ENCODE measurements around the gene NEK6. TPM values are rescaled to one million over a fixed set of nuclear protein-coding genes. Genes with fewer than 3 reads are reported as not detected.

NEK6 gene
- total RNA-seq, 2 experiments from 2014 or later: 0.89 to 1.7 TPM

DNA sequence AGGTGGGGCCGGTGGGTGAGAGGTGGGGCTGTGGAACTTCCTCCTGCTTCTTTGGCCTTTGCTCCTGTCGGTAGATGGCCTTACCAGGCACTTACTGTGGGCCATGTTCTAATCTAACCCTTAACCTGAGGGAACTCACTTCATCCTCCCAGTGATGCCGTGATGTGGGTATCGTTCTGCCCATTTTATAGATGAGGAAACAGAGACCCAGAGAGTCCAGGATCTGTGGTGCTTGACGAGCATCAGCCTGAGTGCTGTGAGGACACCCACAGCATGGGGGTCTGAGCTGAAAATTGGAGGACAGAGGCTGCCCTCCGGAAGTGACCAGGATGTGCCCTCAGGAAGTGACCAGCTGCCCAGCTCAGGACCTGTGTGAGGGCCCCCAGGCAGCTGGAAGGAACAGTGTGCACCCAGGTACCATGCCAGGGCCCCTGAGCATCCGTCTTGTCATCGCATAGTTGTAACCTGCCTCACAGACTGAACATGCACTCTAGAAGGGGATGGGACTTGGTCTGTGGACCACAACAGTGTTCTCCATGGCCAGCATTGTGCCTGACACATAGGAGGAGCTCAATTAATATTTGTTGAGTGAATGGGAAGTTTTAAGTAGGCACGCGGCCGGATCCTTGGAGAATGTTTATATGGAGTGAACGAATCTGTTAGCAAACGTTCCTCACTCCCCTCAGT is 8.5 kb downstream of the NEK6 start:
- POLR2A ChIA-PET: no interaction called here
- H3K36me3 Mint-ChIP-seq (ENCODE audit: low read depth): no peaks in the 10 kb centered on the region
- H3K27ac Mint-ChIP-seq: no peak overlapping the region
- no peaks in the 10 kb centered on the region for H3K9me3 Mint-ChIP-seq
- ATAC-seq (ENCODE audit: poor library complexity) (no peak), DNase-seq (no peak)
- CTCF ChIA-PET: no interaction called here
- Histone ChIP-seq H3K4me1 (ENCODE audit: insufficient read depth, low read length) (peaks cover 14% of the 10 kb centered on the region), H3K27ac (ENCODE audit: low read depth in 1 of 2, low read length in 2 of 2) (no peak overlapping the region), H3K9me3 (ENCODE audit: control insufficient read depth in 1 of 2, insufficient read depth in 1 of 2, low read length in 2 of 2) (peaks cover 0 to 4% of the 10 kb centered on the region in 2 experiments), H3K36me3 (ENCODE audit: insufficient read depth, low read length) (no peaks in the 10 kb centered on the region), H3K4me3 (ENCODE audit: low read length) (no peak overlapping the region), H3K27me3 (ENCODE audit: control insufficient read depth in 1 of 2, insufficient read depth in 2 of 2, low read length in 2 of 2) (peaks cover 0 to 6% of the 10 kb centered on the region in 2 experiments)
- TF ChIP-seq, protein P1, sequence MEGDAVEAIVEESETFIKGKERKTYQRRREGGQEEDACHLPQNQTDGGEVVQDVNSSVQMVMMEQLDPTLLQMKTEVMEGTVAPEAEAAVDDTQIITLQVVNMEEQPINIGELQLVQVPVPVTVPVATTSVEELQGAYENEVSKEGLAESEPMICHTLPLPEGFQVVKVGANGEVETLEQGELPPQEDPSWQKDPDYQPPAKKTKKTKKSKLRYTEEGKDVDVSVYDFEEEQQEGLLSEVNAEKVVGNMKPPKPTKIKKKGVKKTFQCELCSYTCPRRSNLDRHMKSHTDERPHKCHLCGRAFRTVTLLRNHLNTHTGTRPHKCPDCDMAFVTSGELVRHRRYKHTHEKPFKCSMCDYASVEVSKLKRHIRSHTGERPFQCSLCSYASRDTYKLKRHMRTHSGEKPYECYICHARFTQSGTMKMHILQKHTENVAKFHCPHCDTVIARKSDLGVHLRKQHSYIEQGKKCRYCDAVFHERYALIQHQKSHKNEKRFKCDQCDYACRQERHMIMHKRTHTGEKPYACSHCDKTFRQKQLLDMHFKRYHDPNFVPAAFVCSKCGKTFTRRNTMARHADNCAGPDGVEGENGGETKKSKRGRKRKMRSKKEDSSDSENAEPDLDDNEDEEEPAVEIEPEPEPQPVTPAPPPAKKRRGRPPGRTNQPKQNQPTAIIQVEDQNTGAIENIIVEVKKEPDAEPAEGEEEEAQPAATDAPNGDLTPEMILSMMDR (IDR thresholded peaks at IDR 0.05): no peak
- H3K4me3 Mint-ChIP-seq: no peak overlapping the region
- H3K4me1 Mint-ChIP-seq (ENCODE audit: low read depth): no peaks in the 10 kb centered on the region
- H3K27me3 Mint-ChIP-seq: peaks cover 18% of the 10 kb centered on the region
- intact Hi-C loops (cut with DNase I, micrococcal nuclease): no loop called here

GRCh38 chr9:124266826-124267201 is 9.1 kb downstream of the NEK6 start:
- peaks cover 13% of the 10 kb centered on the region for H3K4me1 ChIP-seq (ENCODE audit: insufficient read depth, low read length)
- ChIA-PET CTCF (no interaction called here), POLR2A (no interaction called here)
- H3K9me3 Mint-ChIP-seq: no peaks in the 10 kb centered on the region
- H3K36me3 Mint-ChIP-seq (ENCODE audit: low read depth): no peaks in the 10 kb centered on the region
- H3K4me3 Mint-ChIP-seq: no peak overlapping the region
- intact Hi-C loops (cut with DNase I, micrococcal nuclease): no loop called here
- no peak for DNase-seq
- TF ChIP-seq, protein P1 (IDR thresholded peaks at IDR 0.05): no peak
- H3K9me3 ChIP-seq (ENCODE audit: control insufficient read depth in 1 of 2, insufficient read depth in 1 of 2, low read length in 2 of 2): peaks cover 0 to 4% of the 10 kb centered on the region in 2 experiments
- no peak overlapping the region for H3K27ac ChIP-seq (ENCODE audit: low read depth in 1 of 2, low read length in 2 of 2)
- H3K27me3 Mint-ChIP-seq: peaks cover 13% of the 10 kb centered on the region
- H3K27ac Mint-ChIP-seq: no peak overlapping the region
- H3K27me3 ChIP-seq (ENCODE audit: control insufficient read depth in 1 of 2, insufficient read depth in 2 of 2, low read length in 2 of 2): peaks cover 0 to under 1% of the 10 kb centered on the region in 2 experiments
- no peak for ATAC-seq (ENCODE audit: poor library complexity)
- no peaks in the 10 kb centered on the region for H3K4me1 Mint-ChIP-seq (ENCODE audit: low read depth)
- H3K4me3 ChIP-seq (ENCODE audit: low read length): no peak overlapping the region
- no peaks in the 10 kb centered on the region for H3K36me3 ChIP-seq (ENCODE audit: insufficient read depth, low read length)

- H3K27ac ChIP-seq (ENCODE audit: low read depth in 1 of 2, low read length in 2 of 2): no peak overlapping the region
- peaks cover 10% of the 10 kb centered on the region for H3K4me1 ChIP-seq (ENCODE audit: insufficient read depth, low read length)
- ChIA-PET CTCF (no interaction called here), POLR2A (no interaction called here)
- no peak overlapping the region for H3K4me3 Mint-ChIP-seq
- H3K4me3 ChIP-seq (ENCODE audit: low read length): no peak overlapping the region
- no peaks in the 10 kb centered on the region for H3K4me1 Mint-ChIP-seq (ENCODE audit: low read depth)
- intact Hi-C loops (cut with DNase I, micrococcal nuclease): no loop called here
- no peaks in the 10 kb centered on the region for H3K27me3 ChIP-seq (ENCODE audit: control insufficient read depth in 1 of 2, insufficient read depth in 2 of 2, low read length in 2 of 2)
- ATAC-seq (ENCODE audit: poor library complexity): no peak
- peaks cover 0 to 4% of the 10 kb centered on the region in 2 experiments for H3K9me3 ChIP-seq (ENCODE audit: control insufficient read depth in 1 of 2, insufficient read depth in 1 of 2, low read length in 2 of 2)
- TF ChIP-seq, protein P1 (IDR thresholded peaks at IDR 0.05): no peak
- no peak overlapping the region for H3K27ac Mint-ChIP-seq
- no peaks in the 10 kb centered on the region for H3K36me3 Mint-ChIP-seq (ENCODE audit: low read depth)
- no peak for DNase-seq
- no peaks in the 10 kb centered on the region for H3K9me3 Mint-ChIP-seq
- H3K36me3 ChIP-seq (ENCODE audit: insufficient read depth, low read length): no peaks in the 10 kb centered on the region
- H3K27me3 Mint-ChIP-seq: peaks cover 8% of the 10 kb centered on the region
These were observed 9.6 kb downstream of the NEK6 start for GRCh38 chr9:124267271-124267807.
